ENCODE results near the gene RANBP9. TPM values are rescaled to one million over a fixed set of nuclear protein-coding genes. Genes with fewer than 3 reads are reported as not detected.
A peak's percentile ranks its signal among the peaks of the same experiment; 100 is the strongest.

The RANBP9 gene
- total and polyA plus RNA-seq, 2 of the 13 experiments (the other 11 are each of a cell fraction or from before 2014, with no cell fraction given) = 26.6 to 30.6 TPM

DNA sequence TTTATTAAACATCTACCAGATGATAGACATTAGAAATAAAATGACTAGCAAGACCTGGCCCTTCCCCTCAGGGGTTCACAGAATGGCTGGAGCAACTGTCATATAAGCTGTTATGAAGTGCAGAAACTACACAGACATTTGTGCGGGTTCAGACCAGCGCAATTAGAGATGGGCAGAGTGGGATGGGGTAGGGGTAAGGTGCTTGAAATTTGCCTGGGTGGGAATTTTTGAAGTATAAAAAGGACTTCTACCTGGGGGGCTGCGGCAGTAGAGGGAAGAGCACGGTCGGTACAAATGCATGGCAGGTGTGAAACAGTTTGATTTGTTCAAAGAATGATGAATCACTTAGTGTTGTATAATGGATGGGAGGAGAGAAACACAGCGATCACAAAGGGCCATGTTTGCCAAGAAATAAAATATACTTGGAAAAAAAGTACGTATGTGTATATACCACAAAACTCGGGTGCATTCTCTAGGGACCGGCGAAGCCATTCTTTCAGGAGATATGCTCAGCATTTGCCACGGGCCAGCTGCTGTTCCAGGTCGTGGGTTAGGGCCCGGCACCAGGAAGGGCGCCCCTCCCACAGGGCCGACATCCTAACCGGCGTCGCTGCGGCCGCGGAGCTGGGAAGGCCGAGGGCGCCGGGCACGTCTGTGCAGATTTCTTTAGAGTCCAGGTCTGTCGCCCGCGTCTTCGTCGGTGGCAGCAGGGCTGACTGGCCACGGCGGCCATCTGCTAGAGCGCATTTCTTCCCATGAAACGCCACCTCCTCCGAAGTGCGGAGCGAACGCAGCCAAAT, 97.3 kb downstream of the RANBP9 start (continued):
- TF ChIP-seq, protein P1, sequence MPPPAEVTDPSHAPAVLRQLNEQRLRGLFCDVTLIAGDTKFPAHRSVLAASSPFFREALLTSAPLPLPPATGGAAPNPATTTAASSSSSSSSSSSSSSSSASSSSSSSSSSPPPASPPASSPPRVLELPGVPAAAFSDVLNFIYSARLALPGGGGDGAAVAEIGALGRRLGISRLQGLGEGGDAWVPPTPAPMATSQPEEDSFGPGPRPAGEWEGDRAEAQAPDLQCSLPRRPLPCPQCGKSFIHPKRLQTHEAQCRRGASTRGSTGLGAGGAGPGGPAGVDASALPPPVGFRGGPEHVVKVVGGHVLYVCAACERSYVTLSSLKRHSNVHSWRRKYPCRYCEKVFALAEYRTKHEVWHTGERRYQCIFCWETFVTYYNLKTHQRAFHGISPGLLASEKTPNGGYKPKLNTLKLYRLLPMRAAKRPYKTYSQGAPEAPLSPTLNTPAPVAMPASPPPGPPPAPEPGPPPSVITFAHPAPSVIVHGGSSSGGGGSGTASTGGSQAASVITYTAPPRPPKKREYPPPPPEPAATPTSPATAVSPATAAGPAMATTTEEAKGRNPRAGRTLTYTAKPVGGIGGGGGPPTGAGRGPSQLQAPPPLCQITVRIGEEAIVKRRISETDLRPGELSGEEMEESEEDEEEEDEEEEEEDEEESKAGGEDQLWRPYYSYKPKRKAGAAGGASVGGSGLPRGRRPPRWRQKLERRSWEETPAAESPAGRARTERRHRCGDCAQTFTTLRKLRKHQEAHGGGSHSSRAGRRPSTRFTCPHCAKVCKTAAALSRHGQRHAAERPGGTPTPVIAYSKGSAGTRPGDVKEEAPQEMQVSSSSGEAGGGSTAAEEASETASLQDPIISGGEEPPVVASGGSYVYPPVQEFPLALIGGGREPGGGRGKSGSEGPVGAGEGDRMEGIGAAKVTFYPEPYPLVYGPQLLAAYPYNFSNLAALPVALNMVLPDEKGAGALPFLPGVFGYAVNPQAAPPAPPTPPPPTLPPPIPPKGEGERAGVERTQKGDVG (CRISPR knock-in tag; IDR thresholded peaks at IDR 0.05; ENCODE audit: borderline replicate concordance) = no peak
- TF ChIP-seq NFIB (CRISPR knock-in tag; IDR thresholded peaks at IDR 0.05; ENCODE audit: borderline replicate concordance) (no peak), ZNF850 (CRISPR knock-in tag; conservative IDR thresholded peaks at IDR 0.05) (no peak), NFIC (IDR thresholded peaks at IDR 0.05; ENCODE audit: low read length) (no peak), ZNF17 (CRISPR knock-in tag; IDR thresholded peaks at IDR 0.05) (no peak), ATM (IDR thresholded peaks at IDR 0.05; ENCODE audit: borderline replicate concordance) (no peak), GMEB2 (CRISPR knock-in tag; IDR thresholded peaks at IDR 0.05; ENCODE audit: low read depth) (no peak), MED1 (CRISPR knock-in tag; IDR thresholded peaks at IDR 0.05) (no peak), THAP11 (CRISPR knock-in tag; IDR thresholded peaks at IDR 0.05) (no peak), ZNF619 (CRISPR knock-in tag; IDR thresholded peaks at IDR 0.05) (no peak), MEF2D (CRISPR knock-in tag; IDR thresholded peaks at IDR 0.05) (no peak), ZNF121 (CRISPR knock-in tag; IDR thresholded peaks at IDR 0.05) (peak; percentile 8; the same call in 1 of the 2 replicates), ZNF572 (CRISPR knock-in tag; IDR thresholded peaks at IDR 0.05) (no peak), TBP (CRISPR knock-in tag; IDR thresholded peaks at IDR 0.05) (no peak), RCOR2 (CRISPR knock-in tag; IDR thresholded peaks at IDR 0.05) (no peak; the same call in 1 of the 2 replicates), ZNF296 (CRISPR knock-in tag; conservative IDR thresholded peaks at IDR 0.05) (no peak), TSC22D2 (CRISPR knock-in tag; IDR thresholded peaks at IDR 0.05; ENCODE audit: borderline replicate concordance) (no peak), TCF7 (IDR thresholded peaks at IDR 0.05; ENCODE audit: low read depth) (no peak)
- TF ChIP-seq, protein P2, sequence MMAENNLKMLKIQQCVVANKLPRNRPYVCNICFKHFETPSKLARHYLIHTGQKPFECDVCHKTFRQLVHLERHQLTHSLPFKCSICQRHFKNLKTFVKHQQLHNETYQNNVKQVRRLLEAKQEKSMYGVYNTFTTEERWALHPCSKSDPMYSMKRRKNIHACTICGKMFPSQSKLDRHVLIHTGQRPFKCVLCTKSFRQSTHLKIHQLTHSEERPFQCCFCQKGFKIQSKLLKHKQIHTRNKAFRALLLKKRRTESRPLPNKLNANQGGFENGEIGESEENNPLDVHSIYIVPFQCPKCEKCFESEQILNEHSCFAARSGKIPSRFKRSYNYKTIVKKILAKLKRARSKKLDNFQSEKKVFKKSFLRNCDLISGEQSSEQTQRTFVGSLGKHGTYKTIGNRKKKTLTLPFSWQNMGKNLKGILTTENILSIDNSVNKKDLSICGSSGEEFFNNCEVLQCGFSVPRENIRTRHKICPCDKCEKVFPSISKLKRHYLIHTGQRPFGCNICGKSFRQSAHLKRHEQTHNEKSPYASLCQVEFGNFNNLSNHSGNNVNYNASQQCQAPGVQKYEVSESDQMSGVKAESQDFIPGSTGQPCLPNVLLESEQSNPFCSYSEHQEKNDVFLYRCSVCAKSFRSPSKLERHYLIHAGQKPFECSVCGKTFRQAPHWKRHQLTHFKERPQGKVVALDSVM (CRISPR knock-in tag; IDR thresholded peaks at IDR 0.05) = no peak; the same call in 1 of the 2 replicates
- TF ChIP-seq, protein P3, sequence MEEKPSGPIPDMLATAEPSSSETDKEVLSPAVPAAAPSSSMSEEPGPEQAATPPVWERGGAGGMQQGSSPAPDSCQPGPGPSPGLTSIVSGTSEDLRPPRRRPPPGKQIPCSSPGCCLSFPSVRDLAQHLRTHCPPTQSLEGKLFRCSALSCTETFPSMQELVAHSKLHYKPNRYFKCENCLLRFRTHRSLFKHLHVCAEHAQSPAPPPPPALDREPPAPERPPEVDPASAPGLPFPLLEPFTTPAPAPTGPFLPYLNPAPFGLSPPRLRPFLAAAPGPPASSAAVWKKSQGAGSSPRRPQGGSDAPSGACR (CRISPR knock-in tag; IDR thresholded peaks at IDR 0.05) = no peak
- TF ChIP-seq, protein P4, sequence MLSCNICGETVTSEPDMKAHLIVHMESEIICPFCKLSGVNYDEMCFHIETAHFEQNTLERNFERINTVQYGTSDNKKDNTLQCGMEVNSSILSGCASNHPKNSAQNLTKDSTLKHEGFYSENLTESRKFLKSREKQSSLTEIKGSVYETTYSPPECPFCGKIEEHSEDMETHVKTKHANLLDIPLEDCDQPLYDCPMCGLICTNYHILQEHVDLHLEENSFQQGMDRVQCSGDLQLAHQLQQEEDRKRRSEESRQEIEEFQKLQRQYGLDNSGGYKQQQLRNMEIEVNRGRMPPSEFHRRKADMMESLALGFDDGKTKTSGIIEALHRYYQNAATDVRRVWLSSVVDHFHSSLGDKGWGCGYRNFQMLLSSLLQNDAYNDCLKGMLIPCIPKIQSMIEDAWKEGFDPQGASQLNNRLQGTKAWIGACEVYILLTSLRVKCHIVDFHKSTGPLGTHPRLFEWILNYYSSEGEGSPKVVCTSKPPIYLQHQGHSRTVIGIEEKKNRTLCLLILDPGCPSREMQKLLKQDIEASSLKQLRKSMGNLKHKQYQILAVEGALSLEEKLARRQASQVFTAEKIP (CRISPR knock-in tag; IDR thresholded peaks at IDR 0.05; ENCODE audit: borderline replicate concordance) = no peak
